OCI-LY7 (cell line): ENCODE results near the gene TGM1. TPM values are rescaled to one million over a fixed set of nuclear protein-coding genes. Genes with fewer than 3 reads are reported as not detected.

ENCODE experiments used
- BruUV-seq: library from RNA; stranded (reverse); fragments of 400-500 nt; replicated peaks from 2 replicates; lab custom pipeline; 2021; lab: Mats Ljungman, UMichigan
- CTCF ChIA-PET: fragments of 300-600 bp; sonication (Branson Sonifier 250); formaldehyde crosslinking; loops from one replicate; lab custom pipeline; 2022; ENCODE audit warnings: antibody characterized with exemption; ENCODE audit not compliant: unreplicated experiment; lab: Charles Lee
- POLR2A ChIA-PET: fragments of 300-600 bp; sonication (Branson Sonifier 250); formaldehyde crosslinking; loops from one replicate; lab custom pipeline; 2022; ENCODE audit warnings: antibody characterized with exemption; lab: Charles Lee
- DNase-seq: peaks from one replicate; pipeline ENCODE4 v3.0.0-alpha.2; 2015; ENCODE audit warnings: low spot score
- H2AFZ ChIP-seq: fragments of 200-600 bp; sonication (generic), shearing (Covaris generic); 2 replicates; pipeline ENCODE4 v1.6.1; 2014; ENCODE audit warnings: mild to moderate bottlenecking, antibody characterized with exemption, low read length, moderate library complexity
- H3K27ac ChIP-seq: fragments of 200-600 bp; sonication (generic); 2 replicates; pipeline ENCODE4 v1.5.1; 2014; ENCODE audit warnings: mixed run types, low read depth, mild to moderate bottlenecking, moderate library complexity, low read length, inconsistent platforms; ENCODE audit not compliant: poor library complexity, severe bottlenecking
- H3K36me3 ChIP-seq: fragments of 200-600 bp; sonication (generic); 2 replicates; pipeline ENCODE4 v1.6.1; 2014; ENCODE audit warnings: mild to moderate bottlenecking, antibody characterized with exemption, low read length, moderate library complexity, mixed read lengths; ENCODE audit not compliant: insufficient read depth
- H3K4me1 ChIP-seq: fragments of 200-600 bp; sonication (generic); 2 replicates; pipeline ENCODE4 v1.5.1; 2014; ENCODE audit warnings: mild to moderate bottlenecking, low read length; ENCODE audit not compliant: insufficient read depth, poor library complexity, severe bottlenecking
- H3K4me2 ChIP-seq: fragments of 200-600 bp; sonication (generic); 2 replicates; pipeline ENCODE4 v1.6.1; 2014; ENCODE audit warnings: mild to moderate bottlenecking, low read length
- H3K4me3 ChIP-seq: fragments of 200-600 bp; sonication (generic); 2 replicates; pipeline ENCODE4 v1.5.1; 2014; ENCODE audit warnings: mild to moderate bottlenecking, low read depth, low read length; ENCODE audit not compliant: poor library complexity, severe bottlenecking
- H3K79me2 ChIP-seq: fragments of 200-600 bp; sonication (generic); 2 replicates; pipeline ENCODE4 v1.6.1; 2016; ENCODE audit warnings: low read depth, mild to moderate bottlenecking, low read length, moderate library complexity, mixed read lengths; ENCODE audit not compliant: insufficient read depth
- H3K9me2 ChIP-seq: fragments of 200-600 bp; sonication (generic); 2 replicates; pipeline ENCODE4 v1.6.1; 2016; ENCODE audit warnings: mild to moderate bottlenecking, low read length, mixed read lengths; ENCODE audit not compliant: insufficient read depth
- H3K9me3 ChIP-seq: fragments of 200-600 bp; sonication (generic); 2 replicates; pipeline ENCODE4 v1.6.1; 2014; ENCODE audit warnings: mild to moderate bottlenecking, mixed run types, low read length, mixed read lengths
- H4K20me1 ChIP-seq: fragments of 200-600 bp; sonication (generic); 2 replicates; pipeline ENCODE4 v1.6.1; 2014; ENCODE audit warnings: mild to moderate bottlenecking, antibody characterized with exemption, low read length, moderate library complexity, mixed read lengths; ENCODE audit not compliant: insufficient read depth
- CTCF ChIP-seq: fragments of 200-600 bp; sonication (generic); conservative IDR thresholded peaks from 2 replicates; pipeline ENCODE4 v1.5.1; 2014; ENCODE audit warnings: mild to moderate bottlenecking, antibody characterized with exemption, low read length, moderate library complexity, mixed read lengths
- EZH2phosphoT487 ChIP-seq: fragments of 200-600 bp; sonication (generic); IDR thresholded peaks from 2 replicates; pipeline ENCODE4 v1.6.1; 2018; ENCODE audit warnings: low read depth, borderline replicate concordance, mild to moderate bottlenecking, mixed run types, antibody characterized with exemption, low read length, moderate library complexity, mixed read lengths
- intact Hi-C: fragments of 100-400 bp; cut with micrococcal nuclease; formaldehyde crosslinking; loops from one replicate; pipeline ENCODE4 v1.10.0; 2022; ENCODE audit not compliant: unreplicated experiment
- total RNA-seq, 2 experiments: library from RNA; depleted of rRNA in 1 of 2; stranded (reverse); fragments of >200 nt in 1 of 2; shearing (Covaris generic) in 1 of 2; gene quantifications; 2 replicates each; pipeline ENCODE4 v1.2.3, GENCODE V29; 2014 to 2022

The TGM1 gene
- total RNA-seq, 2 experiments from 2014 or later, result 5.2 to 5.4 TPM

GRCh38 chr14:24255931-24256711, 6.9 kb downstream of the TGM1 start:
- BruUV-seq, result no TSS peak
- no peak overlapping the region for H3K4me3 ChIP-seq
- H3K79me2 ChIP-seq, result no peaks in the 10 kb centered on the region
- H4K20me1 ChIP-seq, result no peaks in the 10 kb centered on the region
- no peaks in the 10 kb centered on the region for H3K4me1 ChIP-seq
- H3K9me2 ChIP-seq, result no peaks in the 10 kb centered on the region
- no peak overlapping the region for H3K27ac ChIP-seq
- POLR2A ChIA-PET, result interaction anchor here (1.1 to 1.4 kb wide), 2 partner anchors 14 kb away, joined by 3 read pairs; partner anchors contain the start of gene TINF2
- no peak for DNase-seq
- no peaks in the 10 kb centered on the region for H3K36me3 ChIP-seq
- H2AFZ ChIP-seq, result no peak overlapping the region
- H3K4me2 ChIP-seq, result no peak overlapping the region
- CTCF ChIA-PET, result no interaction called here
- TF ChIP-seq EZH2phosphoT487 (no peak), CTCF (no peak)
- no peaks in the 10 kb centered on the region for H3K9me3 ChIP-seq
- intact Hi-C loops, result no loop called here

- Histone ChIP-seq H3K4me3 (no peak overlapping the region), H3K79me2 (no peaks in the 10 kb centered on the region), H3K36me3 (no peaks in the 10 kb centered on the region), H3K4me1 (no peaks in the 10 kb centered on the region), H3K4me2 (no peak overlapping the region), H3K9me3 (no peaks in the 10 kb centered on the region), H2AFZ (no peak overlapping the region), H3K27ac (no peak overlapping the region), H3K9me2 (no peaks in the 10 kb centered on the region), H4K20me1 (no peaks in the 10 kb centered on the region)
- no TSS peak for BruUV-seq
- DNase-seq, result no peak
- TF ChIP-seq CTCF (no peak), EZH2phosphoT487 (no peak)
- CTCF ChIA-PET, result no interaction called here
- POLR2A ChIA-PET, result interaction anchor here (1.4 kb wide), 1 partner anchor 13 kb away, joined by 3 read pairs; the partner anchor contains the start of gene TINF2
- intact Hi-C loops, result no loop called here
These were observed 7.5 kb downstream of the TGM1 start for GRCh38 chr14:24255438-24255837.
